Right atrium auricular region (tissue), 2 donors: ENCODE results near the gene CRY2. TPM values are rescaled to one million over a fixed set of nuclear protein-coding genes. Genes with fewer than 3 reads are reported as not detected.

Source experiments
- DNase-seq: peaks from one replicate; pipeline ENCODE4 v3.0.0-alpha.2; 2019; ENCODE audit warnings: low spot score
- H3K27ac ChIP-seq, 2 donors: fragments of 200-600 bp; sonication (generic); 1 replicate in 1 of 2; 2 replicates in 1 of 2; pipeline ENCODE4 v1.5.1; 2016 to 2019
- H3K27me3 ChIP-seq, 2 donors: fragments of 200-600 bp; sonication (generic); one replicate each; pipeline versions ENCODE4 v1.5.1 to v1.6.0; 2017 to 2019
- H3K36me3 ChIP-seq: fragments of 200-600 bp; sonication (generic); one replicate; pipeline ENCODE4 v1.5.1; 2016
- H3K4me1 ChIP-seq, 2 donors: fragments of 200-600 bp; sonication (generic); one replicate each; pipeline versions ENCODE4 v1.5.1 to v1.6.0; 2017 to 2019
- H3K4me3 ChIP-seq, 2 donors: fragments of 200-600 bp; sonication (generic); 1 replicate in 1 of 2; 2 replicates in 1 of 2; pipeline ENCODE4 v1.5.1; 2017 to 2019; ENCODE audit warnings: mild to moderate bottlenecking in 1 of 2, moderate library complexity in 1 of 2
- H3K9me3 ChIP-seq, 2 donors: fragments of 200-600 bp; sonication (generic); one replicate each; pipeline ENCODE4 v1.5.1; 2019
- CTCF ChIP-seq, 2 donors: fragments of 200-600 bp; sonication (generic); IDR thresholded peaks; one replicate each; pipeline ENCODE4 v1.5.1; 2019; ENCODE audit warnings: antibody characterized with exemption in 2 of 2
- total RNA-seq, 2 donors: library from RNA; depleted of rRNA; stranded (reverse); fragments of >200 nt; gene quantifications; one replicate each; pipeline ENCODE4 v1.1.0, GENCODE V29; 2016

CRY2 gene
- total RNA-seq, 2 donors from 2014 or later, result 43.0 to 62.9 TPM

GRCh38 chr11:45926536-45927331 lies 79.5 kb downstream of the CRY2 start:
- Histone ChIP-seq H3K9me3 (no peaks in the 10 kb centered on the region), H3K4me1 (peaks cover 0 to 31% of the 10 kb centered on the region in 2 donors), H3K36me3 (peaks cover 2% of the 10 kb centered on the region), H3K4me3 (no peak overlapping the region), H3K27ac (no peak overlapping the region), H3K27me3 (peaks cover 5 to 13% of the 10 kb centered on the region in 2 donors)
- no peak for TF ChIP-seq CTCF (IDR thresholded peaks at IDR 0.05)
- DNase-seq, result no peak

DNA sequence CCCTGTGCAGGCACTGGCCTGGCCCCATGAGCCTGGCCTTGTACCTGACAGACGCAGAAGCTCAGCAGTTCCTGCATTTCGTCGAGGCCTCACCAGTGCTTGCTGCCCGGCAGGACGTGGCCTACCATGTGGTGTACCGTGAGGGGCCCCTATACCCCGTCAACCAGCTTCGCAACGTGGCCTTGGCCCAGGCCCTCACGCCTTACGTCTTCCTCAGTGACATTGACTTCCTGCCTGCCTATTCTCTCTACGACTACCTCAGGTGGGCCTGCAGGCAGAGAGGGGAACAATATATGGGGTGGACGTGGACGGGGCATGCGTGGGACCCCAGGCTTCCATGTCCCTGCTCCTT lies 80.0 kb downstream of the CRY2 start:
- no peaks in the 10 kb centered on the region for H3K9me3 ChIP-seq
- H3K27me3 ChIP-seq, result peaks cover 1 to 11% of the 10 kb centered on the region in 2 donors
- H3K27ac ChIP-seq, result no peak overlapping the region
- DNase-seq, result no peak
- H3K4me1 ChIP-seq, result peaks cover 0 to 26% of the 10 kb centered on the region in 2 donors
- TF ChIP-seq CTCF (IDR thresholded peaks at IDR 0.05), result no peak
- peaks cover 8% of the 10 kb centered on the region for H3K36me3 ChIP-seq
- H3K4me3 ChIP-seq, result no peak overlapping the region

DNA sequence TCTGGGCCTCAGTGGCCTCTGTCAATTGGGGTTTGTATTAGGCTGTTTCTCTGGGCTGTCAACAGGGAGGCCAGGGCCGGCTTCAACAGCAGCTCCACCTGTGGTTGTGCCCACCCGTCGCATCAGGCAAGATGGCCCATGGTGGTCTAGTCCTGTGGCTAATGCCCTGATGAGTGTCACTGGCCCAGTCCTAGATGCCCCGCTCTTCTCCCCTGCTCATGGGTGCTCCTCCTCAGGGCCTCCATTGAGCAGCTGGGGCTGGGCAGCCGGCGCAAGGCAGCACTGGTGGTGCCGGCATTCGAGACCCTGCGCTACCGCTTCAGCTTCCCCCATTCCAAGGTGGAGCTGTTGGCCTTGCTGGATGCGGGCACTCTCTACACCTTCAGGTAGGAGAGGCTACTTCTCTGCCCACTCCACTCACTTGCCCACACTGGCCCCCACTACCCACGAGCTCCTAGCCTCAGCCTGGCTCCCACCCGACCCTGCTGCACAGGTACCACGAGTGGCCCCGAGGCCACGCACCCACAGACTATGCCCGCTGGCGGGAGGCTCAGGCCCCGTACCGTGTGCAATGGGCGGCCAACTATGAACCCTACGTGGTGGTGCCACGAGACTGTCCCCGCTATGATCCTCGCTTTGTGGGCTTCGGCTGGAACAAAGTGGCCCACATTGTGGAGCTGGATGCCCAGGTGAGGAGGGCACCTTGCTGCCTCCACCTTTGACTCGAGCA lies 80.6 kb downstream of the CRY2 start:
- H3K9me3 ChIP-seq, result no peaks in the 10 kb centered on the region
- no peak overlapping the region for H3K27ac ChIP-seq
- peaks cover 0 to 20% of the 10 kb centered on the region in 2 donors for H3K4me1 ChIP-seq
- no peak overlapping the region for H3K4me3 ChIP-seq
- no peak for TF ChIP-seq CTCF (IDR thresholded peaks at IDR 0.05)
- peaks cover 9% of the 10 kb centered on the region for H3K36me3 ChIP-seq
- no peak for DNase-seq
- peaks cover 0 to 6% of the 10 kb centered on the region in 2 donors for H3K27me3 ChIP-seq

- no peak for DNase-seq
- TF ChIP-seq CTCF (IDR thresholded peaks at IDR 0.05), result no peak
- H3K27me3 ChIP-seq, result no peaks in the 10 kb centered on the region
- no peak overlapping the region for H3K27ac ChIP-seq
- H3K9me3 ChIP-seq, result no peaks in the 10 kb centered on the region
- H3K4me3 ChIP-seq, result no peak overlapping the region
- H3K4me1 ChIP-seq, result peaks cover 0 to 14% of the 10 kb centered on the region in 2 donors
- peaks cover 17% of the 10 kb centered on the region for H3K36me3 ChIP-seq
Observed at GRCh38 chr11:45928535-45929215, 81.4 kb downstream of the CRY2 start.

GRCh38 chr11:45929486-45930030 lies 82.3 kb downstream of the CRY2 start:
- Histone ChIP-seq H3K9me3 (no peaks in the 10 kb centered on the region), H3K4me1 (peaks cover 0 to 14% of the 10 kb centered on the region in 2 donors), H3K27ac (no peak overlapping the region), H3K36me3 (peaks cover 26% of the 10 kb centered on the region), H3K4me3 (no peak overlapping the region), H3K27me3 (no peaks in the 10 kb centered on the region)
- DNase-seq, result no peak
- TF ChIP-seq CTCF (IDR thresholded peaks at IDR 0.05), result no peak
